HepG2 (cell line): ENCODE measurements around the gene NCOA3. TPM values are rescaled to one million over a fixed set of nuclear protein-coding genes. Genes with fewer than 3 reads are reported as not detected.

Source experiments
- ATAC-seq: fragments of 200-7000 bp; cut with Tn5 transposase; 3 replicates; pipeline ENCODE4 v1.9.1; 2020; ENCODE audit warnings: mild to moderate bottlenecking, moderate library complexity
- BruUV-seq: library from RNA; stranded (reverse); fragments of 400-500 nt; replicated peaks from 2 replicates; lab custom pipeline; 2021; lab: Mats Ljungman, UMichigan
- CTCF ChIA-PET: fragments of 300-600 bp; formaldehyde crosslinking; extraction: SDS; loops from one replicate; lab custom pipeline; 2021; ENCODE audit warnings: low total read pairs, inconsistent platforms, low intra/inter-chr PET ratio; lab: Yijun Ruan, JAX
- POLR2A ChIA-PET: fragments of 350-600 bp; sonication (Branson Sonifier 250); formaldehyde crosslinking; loops from one replicate; lab custom pipeline; 2020; ENCODE audit warnings: antibody characterized with exemption, inconsistent platforms; lab: Yijun Ruan, JAX
- DNase-seq: peaks from one replicate; pipeline ENCODE4 v3.0.0-alpha.2; 2015; ENCODE audit warnings: low spot score
- FAIRE-seq: peaks from 3 replicates; lab custom pipeline; 2011; peaks lifted over from hg19 to GRCh38; lab: Jason Lieb, UNC
- H2AFZ ChIP-seq: one replicate; pipeline ENCODE4 v1.6.1; 2011; ENCODE audit warnings: low read length, inconsistent platforms
- H3K27ac ChIP-seq: fragments of 300-600 bp; 3 replicates; pipeline ENCODE4 v1.8.0; 2011; ENCODE audit warnings: mixed run types, mild to moderate bottlenecking, mixed read lengths, low read length, inconsistent platforms; ENCODE audit not compliant: insufficient read depth; ENCODE audit errors: extremely low read length
- H3K27me3 ChIP-seq, 2 experiments: fragments of 200-600 bp in 1 of 2; 2 replicates in 1 of 2; 3 replicates in 1 of 2; pipeline versions ENCODE4 v1.6.0 to v1.8.0; 2011; ENCODE audit warnings: low read length in 2 of 2, mild to moderate bottlenecking in 2 of 2, moderate library complexity in 2 of 2, inconsistent platforms in 1 of 2; ENCODE audit not compliant: insufficient read depth in 2 of 2, control insufficient read depth in 1 of 2
- H3K36me3 ChIP-seq, 2 experiments: fragments of 200-600 bp in 1 of 2; replicated peaks in 1 of 2; 2 replicates in 1 of 2; 3 replicates in 1 of 2; pipeline versions ENCODE4 v1.5.1 to v1.8.0; 2011; ENCODE audit warnings: low read length in 2 of 2, inconsistent platforms in 1 of 2; ENCODE audit not compliant: insufficient read depth in 2 of 2, control insufficient read depth in 1 of 2
- H3K4me1 ChIP-seq: 2 replicates; pipeline ENCODE4 v1.5.1; 2012; ENCODE audit warnings: low read length, inconsistent platforms; ENCODE audit not compliant: insufficient read depth
- H3K4me2 ChIP-seq: 2 replicates; pipeline ENCODE4 v1.6.0; 2011; ENCODE audit warnings: low read depth, low read length, inconsistent platforms
- H3K4me3 ChIP-seq, 3 experiments: fragments of 200-600 bp in 1 of 3; sonication (generic), shearing (Covaris generic) in 1 of 3; replicated peaks in 1 of 3; 2 replicates each; pipeline ENCODE4 v1.5.1; 2011 to 2016; ENCODE audit warnings: low read length in 3 of 3, inconsistent platforms in 2 of 3, low read depth in 2 of 3, mild to moderate bottlenecking in 2 of 3, control low read depth in 1 of 3, mixed read lengths in 1 of 3; ENCODE audit not compliant: insufficient read depth in 1 of 3
- H3K79me2 ChIP-seq: one replicate; pipeline ENCODE4 v1.6.1; 2011; ENCODE audit warnings: low read length, inconsistent platforms; ENCODE audit not compliant: insufficient read depth
- H3K9ac ChIP-seq: 2 replicates; pipeline ENCODE4 v1.6.0; 2011; ENCODE audit warnings: mild to moderate bottlenecking, low read depth, low read length, inconsistent platforms; ENCODE audit not compliant: insufficient read depth
- H3K9me3 ChIP-seq: 2 replicates; pipeline ENCODE4 v1.5.1; 2012; ENCODE audit warnings: mild to moderate bottlenecking, low read length
- H4K20me1 ChIP-seq: 2 replicates; pipeline ENCODE4 v1.6.0; 2011; ENCODE audit warnings: inconsistent platforms, mild to moderate bottlenecking, low read length, moderate library complexity; ENCODE audit not compliant: insufficient read depth
- CCAR2 ChIP-seq: fragments of 200-400 bp; formaldehyde crosslinking; optimal IDR thresholded peaks from 2 replicates; pipeline ENCODE3; 2018; ENCODE audit warnings: low read depth, mild to moderate bottlenecking, low read length, moderate library complexity
- EP300 ChIP-seq, 3 experiments: sonication (generic) in 1 of 3; formaldehyde crosslinking in 1 of 3; IDR thresholded peaks; 2 replicates each; pipeline versions ENCODE4 v1.5.1 to v1.6.1; 2011 to 2020; ENCODE audit warnings: low read depth in 2 of 3, low read length in 2 of 3, borderline replicate concordance in 1 of 3, improper control_type of control experiment in 1 of 3, mild to moderate bottlenecking in 1 of 3, missing genetic modification reagents in 1 of 3, moderate library complexity in 1 of 3
- ETV6 ChIP-seq: sonication (generic); formaldehyde crosslinking; conservative IDR thresholded peaks from 2 replicates; pipeline ENCODE4 v1.4.0; 2020; ENCODE audit warnings: missing genetic modification reagents
- GLI4 ChIP-seq: sonication (generic); formaldehyde crosslinking; IDR thresholded peaks from 2 replicates; pipeline ENCODE4 v1.5.1; 2020; ENCODE audit warnings: missing genetic modification reagents, mild to moderate bottlenecking, moderate library complexity, borderline replicate concordance
- PLSCR1 ChIP-seq: sonication (generic); formaldehyde crosslinking; IDR thresholded peaks from 2 replicates; pipeline ENCODE4 v1.5.0; 2020; ENCODE audit warnings: missing genetic modification reagents, mild to moderate bottlenecking, borderline replicate concordance
- SP4 ChIP-seq: sonication (generic); formaldehyde crosslinking; IDR thresholded peaks from 2 replicates; pipeline ENCODE4 v1.8.1; 2023; ENCODE audit warnings: mild to moderate bottlenecking, missing genetic modification reagents
- TARDBP ChIP-seq: sonication (generic); formaldehyde crosslinking; IDR thresholded peaks from 2 replicates; pipeline ENCODE4 v1.8.0; 2022; ENCODE audit warnings: mild to moderate bottlenecking, missing genetic modification reagents
- ZBTB42 ChIP-seq: sonication (generic); formaldehyde crosslinking; IDR thresholded peaks from 2 replicates; pipeline ENCODE4 v1.5.0; 2020; ENCODE audit warnings: mild to moderate bottlenecking, missing genetic modification reagents
- ZNF318 ChIP-seq: sonication (generic); formaldehyde crosslinking; IDR thresholded peaks from 2 replicates; pipeline ENCODE4 v1.4.0; 2020; ENCODE audit warnings: mild to moderate bottlenecking, missing genetic modification reagents
- WGBS: methylation state at CpG from one replicate; pipeline ENCODE4 v1.1.6; 2017; ENCODE audit warnings: low lambda C conversion rate; 5-methylcytosine and 5-hydroxymethylcytosine counted together
- in situ Hi-C: cut with HindIII; loops from 2 replicates; pipeline ENCODE4 v1.10.0; 2017; ENCODE audit warnings: low pct_unique_long_range_greater_than_20kb; ENCODE audit not compliant: extremely low pct_ligation_motif_present
- intact Hi-C: fragments of 100-400 bp; cut with micrococcal nuclease; formaldehyde crosslinking; loops from one replicate; pipeline ENCODE4 v1.10.0; 2022; ENCODE audit not compliant: unreplicated experiment
- polyA plus RNA-seq, 8 experiments: library from polyadenylated mRNA; depleted of rRNA in 3 of 8; stranded (reverse) in 7 of 8; unstranded in 1 of 8; fragments of >200 nt; fragmentation: Illumina TruSeq in 4 of 8; extraction: Trizol in 4 of 8; gene quantifications; 2 replicates each; pipeline versions ENCODE4 v1.2.1 to v1.2.3, GENCODE V29; 2011 to 2016; ENCODE audit warnings: low read depth in 4 of 8, missing spikeins in 1 of 8, mixed read lengths in 1 of 8; ENCODE audit not compliant: insufficient read depth in 1 of 8
- total RNA-seq, 5 experiments: library from RNA; depleted of rRNA; stranded (reverse); fragments of >200 nt; fragmentation: Illumina TruSeq; extraction: Trizol; gene quantifications; 2 replicates each; pipeline ENCODE4 v1.2.3, GENCODE V29; 2016; ENCODE audit warnings: low read depth in 1 of 5
- TF ChIP-seq, protein P1 (sequence below): sonication (generic); formaldehyde crosslinking; IDR thresholded peaks from 2 replicates; pipeline ENCODE4 v1.4.0; 2020; ENCODE audit warnings: missing genetic modification reagents, borderline replicate concordance

Gene NCOA3
- total and polyA plus RNA-seq, 2 of the 13 experiments (the other 11 are each of a cell fraction or from before 2014, with no cell fraction given), result 35.0 to 56.8 TPM

- Histone ChIP-seq H4K20me1 (no peaks in the 10 kb centered on the region), H3K27ac (peak overlapping the region; percentile 83), H3K79me2 (no peaks in the 10 kb centered on the region), H2AFZ (peak overlapping the region; percentile 16), H3K4me3 (peak overlapping the region; percentile 12 to 55 (median 30); a peak in 4 of 6 replicates), H3K36me3 (no peaks in the 10 kb centered on the region), H3K9me3 (no peaks in the 10 kb centered on the region), H3K4me2 (peak overlapping the region; percentile 69), H3K9ac (peak overlapping the region; percentile 43), H3K27me3 (no peaks in the 10 kb centered on the region), H3K4me1 (peaks cover 97% of the 10 kb centered on the region)
- peak; percentile 69 for DNase-seq
- FAIRE-seq, result no peak
- POLR2A ChIA-PET, result interaction anchor here (0.7 to 4.9 kb wide), 23 partner anchors 9 to 256 kb away, joined by 3 to 76 read pairs (median 5); partner anchors contain the start of genes NCOA3 and ZMYND8
- WGBS, result 42% methylated on average over 10 of the region's 10 CpGs
- ATAC-seq, result peak; percentile 32
- no TSS peak for BruUV-seq
- CTCF ChIA-PET, result interaction anchor here (1.0 to 1.2 kb wide), 2 partner anchors 9 to 10 kb away, joined by 3 to 5 read pairs; no protein-coding TSS in a partner anchor
- intact Hi-C loops (loop anchor here (1.0 to 10.0 kb wide), 5 partner anchors 10 to 60 kb away; partner anchors contain the start of gene NCOA3), in situ Hi-C loops (no loop called here)
- no peak for TF ChIP-seq ETV6 (CRISPR knock-in tag)
- TF ChIP-seq ZBTB42 (CRISPR knock-in tag), result 0 out of 2 replicates have a peak, but pooled peaks have one; percentile 16
- no peak for TF ChIP-seq PLSCR1 (CRISPR knock-in tag)
- TF ChIP-seq SP4, result no peak
- TF ChIP-seq, protein P1, sequence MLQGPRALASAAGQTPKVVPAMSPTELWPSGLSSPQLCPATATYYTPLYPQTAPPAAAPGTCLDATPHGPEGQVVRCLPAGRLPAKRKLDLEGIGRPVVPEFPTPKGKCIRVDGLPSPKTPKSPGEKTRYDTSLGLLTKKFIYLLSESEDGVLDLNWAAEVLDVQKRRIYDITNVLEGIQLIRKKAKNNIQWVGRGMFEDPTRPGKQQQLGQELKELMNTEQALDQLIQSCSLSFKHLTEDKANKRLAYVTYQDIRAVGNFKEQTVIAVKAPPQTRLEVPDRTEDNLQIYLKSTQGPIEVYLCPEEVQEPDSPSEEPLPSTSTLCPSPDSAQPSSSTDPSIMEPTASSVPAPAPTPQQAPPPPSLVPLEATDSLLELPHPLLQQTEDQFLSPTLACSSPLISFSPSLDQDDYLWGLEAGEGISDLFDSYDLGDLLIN (CRISPR knock-in tag), result 0 out of 2 replicates have a peak, but pooled peaks have one; percentile 15
- TF ChIP-seq TARDBP, result no peak
- TF ChIP-seq ZNF318 (CRISPR knock-in tag), result no peak
- no peak for TF ChIP-seq CCAR2
- 0 out of 4 replicates have a peak, but pooled peaks of 1 of the 2 experiments have one; percentile 30 for TF ChIP-seq EP300 (IDR thresholded peaks at IDR 0.05; ENCODE audit: low read depth in 2 of 2, low read length in 2 of 2)
- no peak for TF ChIP-seq EP300 (CRISPR knock-in tag; IDR thresholded peaks at IDR 0.05; ENCODE audit: borderline replicate concordance)
- no peak for TF ChIP-seq GLI4 (CRISPR knock-in tag)
These were observed 47.2 kb upstream of the NCOA3 start for GRCh38 chr20:47454298-47455132.
